ENCODE data around the gene SNX5. TPM values are rescaled to one million over a fixed set of nuclear protein-coding genes. Genes with fewer than 3 reads are reported as not detected.

The SNX5 gene
- total and polyA plus RNA-seq, 2 of the 13 experiments (the other 11 are each of a cell fraction or from before 2014, with no cell fraction given), result 664 to 1,040 TPM

DNA sequence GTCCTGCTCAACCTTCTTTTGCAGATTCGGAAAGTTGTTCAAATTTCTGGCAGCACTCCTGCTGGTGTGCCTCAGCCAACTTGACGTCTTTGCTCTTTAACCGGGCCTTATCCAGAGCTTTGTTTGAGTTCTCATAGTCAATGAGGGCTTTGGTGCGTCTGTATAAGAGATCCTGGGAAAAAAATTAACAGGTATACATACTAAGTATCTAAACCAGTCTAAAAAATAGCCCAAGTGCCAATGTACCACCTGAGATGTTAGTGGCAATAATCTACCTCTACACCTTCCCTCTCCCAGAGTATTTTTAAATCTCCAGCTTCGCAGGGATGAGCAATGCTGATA, 21.1 kb downstream of the SNX5 start:
- in situ Hi-C loops (cut with HindIII; ENCODE audit: extremely low pct_ligation_motif_present, low pct_unique_long_range_greater_than_20kb), result no loop called here
- no TSS peak for BruUV-seq (replicated peaks)

More for the DNA sequence above, 21.1 kb downstream of the SNX5 start:
- peaks cover 6% of the 10 kb centered on the region; the same call in 1 of the 2 replicates for H3K4me1 ChIP-seq (ENCODE audit: insufficient read depth, low read length)
- CTCF ChIA-PET (ENCODE audit: low intra/inter-chr PET ratio, low total read pairs), result no interaction called here
- H3K9me3 ChIP-seq (ENCODE audit: low read length), result no peaks in the 10 kb centered on the region
- 92% methylated on average over 5 of the region's 5 CpGs for WGBS (ENCODE audit: low lambda C conversion rate)
- peaks cover 58 to 97% of the 10 kb centered on the region in 2 experiments for H3K36me3 ChIP-seq (replicated peaks in 1 of 2; ENCODE audit: control insufficient read depth in 1 of 2, insufficient read depth in 2 of 2, low read length in 2 of 2)
- ATAC-seq, result no peak
- no peak for FAIRE-seq
- H3K27me3 ChIP-seq (ENCODE audit: control insufficient read depth in 1 of 2, insufficient read depth in 2 of 2, low read length in 2 of 2), result no peaks in the 10 kb centered on the region
- no peak for DNase-seq (ENCODE audit: low spot score)
- H4K20me1 ChIP-seq (ENCODE audit: insufficient read depth, low read length), result peaks cover 23% of the 10 kb centered on the region
- no peak overlapping the region for H3K4me3 ChIP-seq (replicated peaks in 1 of 3; ENCODE audit: insufficient read depth in 1 of 3, low read depth in 2 of 3, low read length in 3 of 3)
- TF ChIP-seq, protein P1, sequence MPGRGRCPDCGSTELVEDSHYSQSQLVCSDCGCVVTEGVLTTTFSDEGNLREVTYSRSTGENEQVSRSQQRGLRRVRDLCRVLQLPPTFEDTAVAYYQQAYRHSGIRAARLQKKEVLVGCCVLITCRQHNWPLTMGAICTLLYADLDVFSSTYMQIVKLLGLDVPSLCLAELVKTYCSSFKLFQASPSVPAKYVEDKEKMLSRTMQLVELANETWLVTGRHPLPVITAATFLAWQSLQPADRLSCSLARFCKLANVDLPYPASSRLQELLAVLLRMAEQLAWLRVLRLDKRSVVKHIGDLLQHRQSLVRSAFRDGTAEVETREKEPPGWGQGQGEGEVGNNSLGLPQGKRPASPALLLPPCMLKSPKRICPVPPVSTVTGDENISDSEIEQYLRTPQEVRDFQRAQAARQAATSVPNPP (CRISPR knock-in tag; IDR thresholded peaks at IDR 0.05), result no peak
- peak; percentile 57 for TF ChIP-seq RBFOX2 (IDR thresholded peaks at IDR 0.05; ENCODE audit: low read depth, low read length)
- TF ChIP-seq, protein P2, sequence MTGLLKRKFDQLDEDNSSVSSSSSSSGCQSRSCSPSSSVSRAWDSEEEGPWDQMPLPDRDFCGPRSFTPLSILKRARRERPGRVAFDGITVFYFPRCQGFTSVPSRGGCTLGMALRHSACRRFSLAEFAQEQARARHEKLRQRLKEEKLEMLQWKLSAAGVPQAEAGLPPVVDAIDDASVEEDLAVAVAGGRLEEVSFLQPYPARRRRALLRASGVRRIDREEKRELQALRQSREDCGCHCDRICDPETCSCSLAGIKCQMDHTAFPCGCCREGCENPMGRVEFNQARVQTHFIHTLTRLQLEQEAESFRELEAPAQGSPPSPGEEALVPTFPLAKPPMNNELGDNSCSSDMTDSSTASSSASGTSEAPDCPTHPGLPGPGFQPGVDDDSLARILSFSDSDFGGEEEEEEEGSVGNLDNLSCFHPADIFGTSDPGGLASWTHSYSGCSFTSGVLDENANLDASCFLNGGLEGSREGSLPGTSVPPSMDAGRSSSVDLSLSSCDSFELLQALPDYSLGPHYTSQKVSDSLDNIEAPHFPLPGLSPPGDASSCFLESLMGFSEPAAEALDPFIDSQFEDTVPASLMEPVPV (CRISPR knock-in tag; IDR thresholded peaks at IDR 0.05), result 0 out of 2 replicates have a peak, but pooled peaks have one; percentile 14
- no peak for TF ChIP-seq ZFP41 (CRISPR knock-in tag; IDR thresholded peaks at IDR 0.05; ENCODE audit: borderline replicate concordance)
- peak in 1 of 2 experiments; percentile 28; a peak in 1 of 4 replicates for TF ChIP-seq POLR2A (IDR thresholded peaks at IDR 0.05; ENCODE audit: insufficient read depth in 1 of 2, low read depth in 2 of 2, low read length in 2 of 2)
- TF ChIP-seq POLR2G (IDR thresholded peaks at IDR 0.05; ENCODE audit: low read depth, low read length), result 0 out of 2 replicates have a peak, but pooled peaks have one; percentile 39
- peak; percentile 77 for TF ChIP-seq RBM22 (optimal IDR thresholded peaks at IDR 0.05; ENCODE audit: low read length)
- TF ChIP-seq, protein P3, sequence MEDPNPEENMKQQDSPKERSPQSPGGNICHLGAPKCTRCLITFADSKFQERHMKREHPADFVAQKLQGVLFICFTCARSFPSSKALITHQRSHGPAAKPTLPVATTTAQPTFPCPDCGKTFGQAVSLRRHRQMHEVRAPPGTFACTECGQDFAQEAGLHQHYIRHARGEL (CRISPR knock-in tag; IDR thresholded peaks at IDR 0.05), result no peak
- H3K79me2 ChIP-seq (ENCODE audit: insufficient read depth, low read length), result peaks cover 57% of the 10 kb centered on the region
- intact Hi-C loops (cut with micrococcal nuclease; ENCODE audit: unreplicated experiment), result no loop called here
- H3K27ac ChIP-seq (ENCODE audit: extremely low read length, insufficient read depth, low read length), result no peak overlapping the region
- no peak overlapping the region for H3K4me2 ChIP-seq (ENCODE audit: low read depth, low read length)
- POLR2A ChIA-PET, result interaction anchor here (1.4 kb wide), 1 partner anchor 13 kb away, joined by 4 read pairs; no protein-coding TSS in a partner anchor
- no peak overlapping the region for H3K9ac ChIP-seq (ENCODE audit: insufficient read depth, low read depth, low read length)
- no peak overlapping the region for H2AFZ ChIP-seq (ENCODE audit: low read length)
